GM04504 (cell line): ENCODE data around the gene DDX60.
A peak's percentile ranks its signal among the peaks of the same experiment; 100 is the strongest.
"Not testable (repeated sequence)": the region's sequence is repeated elsewhere in the genome, so short reads cannot be mapped to it uniquely, and the experiment has no call there.

Experiments
- DNase-seq: peaks from one replicate; pipeline ENCODE4 v3.0.0-alpha.2; 2012; ENCODE audit warnings: low read depth

Gene DDX60

DNA sequence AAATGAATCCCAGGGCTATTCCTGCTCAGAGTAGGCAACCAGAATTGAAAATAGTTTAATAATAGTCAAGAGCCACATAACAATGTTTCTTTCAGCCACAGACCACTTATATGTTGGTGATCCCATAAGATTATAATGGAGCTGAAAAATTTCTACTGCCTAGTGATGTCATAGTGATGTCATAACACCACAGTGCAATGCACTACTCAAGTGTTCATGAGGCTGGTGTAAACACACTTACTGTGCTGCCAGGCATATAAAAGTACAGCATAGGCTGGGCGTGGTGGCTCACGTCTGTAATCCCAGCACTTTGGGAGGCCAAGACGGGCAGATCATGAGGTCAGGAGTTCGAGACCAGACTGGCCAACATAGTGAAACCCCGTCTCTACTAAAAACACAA, 15.1 kb downstream of the DDX60 start:
- not testable (repeated sequence) for DNase-seq

GRCh38 chr4:168293386-168293975, 25.1 kb downstream of the DDX60 start:
- DNase-seq = no peak

DNA sequence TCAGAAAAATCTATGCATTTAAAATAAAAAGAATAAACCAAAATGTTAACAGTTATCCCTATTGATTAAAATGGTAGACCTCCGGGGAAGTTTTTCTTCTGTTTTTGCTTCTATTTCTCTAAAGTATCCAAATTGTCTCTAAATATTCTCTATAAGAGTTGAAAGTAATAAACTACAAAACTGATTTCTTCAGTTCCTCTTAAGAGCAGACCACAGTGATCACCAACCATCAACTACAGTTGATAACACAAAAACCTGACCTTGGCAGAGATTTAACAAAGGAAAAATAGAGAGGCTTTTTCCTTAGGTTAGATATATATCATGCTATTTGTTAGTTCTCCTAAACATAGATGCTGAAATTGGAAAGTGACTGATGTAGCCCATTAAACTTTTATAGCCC, 27.3 kb downstream of the DDX60 start:
- DNase-seq = no peak

DNA sequence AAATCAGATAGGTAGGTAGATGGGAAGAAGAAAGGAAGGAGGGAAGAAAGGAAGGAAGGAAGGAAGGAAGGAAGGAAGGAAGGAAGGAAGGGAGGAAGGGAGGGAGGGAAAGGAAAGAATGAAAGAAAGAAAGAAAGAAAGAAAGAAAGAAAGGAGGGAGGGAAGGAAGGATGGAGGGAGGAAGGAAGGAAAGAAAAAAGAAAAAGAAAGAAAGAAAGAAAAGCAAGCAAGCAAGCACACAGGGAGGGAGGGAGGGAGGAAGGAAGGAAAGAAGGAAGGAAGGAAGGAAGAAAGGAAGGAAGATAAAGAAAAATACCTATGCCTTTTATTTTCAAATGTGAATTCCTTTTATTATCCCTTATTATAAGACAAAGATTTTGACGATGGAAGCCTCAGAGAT, 32.7 kb downstream of the DDX60 start:
- not testable (repeated sequence) for DNase-seq

DNA sequence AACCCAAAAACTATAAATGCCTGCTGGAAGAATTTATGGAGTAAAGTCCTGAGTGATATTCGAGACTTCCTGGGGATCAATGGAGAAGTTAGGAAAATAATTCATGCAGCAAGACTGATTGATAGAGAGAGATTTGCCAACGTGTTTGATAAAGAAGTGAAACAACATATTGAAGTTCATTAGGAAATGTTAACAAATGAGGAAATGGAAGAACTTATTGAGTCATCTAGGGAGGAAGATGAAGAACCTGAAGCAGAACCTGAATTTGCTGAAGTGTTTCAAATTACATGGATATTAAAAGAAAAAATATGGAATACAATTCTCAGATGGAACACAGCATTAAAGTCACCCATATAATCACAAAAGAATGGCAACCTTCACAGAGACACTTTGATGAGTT, 39.0 kb downstream of the DDX60 start:
- no peak for DNase-seq

GRCh38 chr4:168275836-168276235, 42.7 kb downstream of the DDX60 start:
- no peak for DNase-seq

- DNase-seq = no peak
Observed at GRCh38 chr4:168274871-168275270, 43.7 kb downstream of the DDX60 start.

GRCh38 chr4:168273838-168274237, 44.7 kb downstream of the DDX60 start:
- DNase-seq = no peak

GRCh38 chr4:168272488-168272887, 46.1 kb downstream of the DDX60 start:
- DNase-seq = no peak

- no peak for DNase-seq
Observed at GRCh38 chr4:168269896-168270295, 48.7 kb downstream of the DDX60 start.

DNA sequence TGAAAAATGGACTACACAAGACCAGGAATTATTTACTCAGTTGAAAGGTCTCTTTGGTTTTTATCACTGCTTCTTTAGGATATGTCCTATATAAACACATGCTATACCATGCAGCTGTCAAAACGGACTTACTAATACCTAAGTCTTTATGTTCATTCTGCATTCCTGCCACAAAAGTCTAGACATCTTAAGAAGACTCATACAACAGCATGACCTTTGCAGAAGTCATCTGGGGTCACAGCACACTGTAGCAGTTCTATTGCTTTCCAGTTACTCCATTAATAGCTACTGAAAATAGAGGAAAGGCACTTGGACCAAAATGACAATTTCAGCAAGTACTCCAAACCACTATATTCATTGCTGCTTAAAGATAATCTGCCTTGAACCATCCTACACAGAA, 53.2 kb downstream of the DDX60 start:
- no peak for DNase-seq

GRCh38 chr4:168264903-168265302, 53.6 kb downstream of the DDX60 start:
- DNase-seq = no peak

- no peak for DNase-seq
Observed at GRCh38 chr4:168263039-168263438, 55.5 kb downstream of the DDX60 start.

DNA sequence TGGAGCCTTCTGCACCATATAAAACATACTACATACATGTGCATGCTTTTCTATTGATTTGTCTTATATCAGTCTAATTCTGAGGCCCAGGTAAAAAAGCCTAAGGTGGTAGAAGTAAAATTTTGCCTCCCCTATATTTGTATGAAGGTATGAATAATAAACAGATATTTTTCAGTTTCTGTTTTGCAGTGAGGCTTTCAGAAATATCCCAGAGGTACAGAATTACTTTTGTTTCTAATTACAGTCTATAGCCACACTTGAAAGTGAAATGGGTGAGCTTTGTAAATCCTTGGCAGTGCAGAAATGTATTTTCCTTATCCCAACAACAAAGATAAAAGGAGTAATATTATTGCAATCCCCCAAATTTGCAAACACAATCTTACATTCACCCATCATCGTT, 59.5 kb downstream of the DDX60 start:
- DNase-seq = no peak

- no peak for DNase-seq
Observed at GRCh38 chr4:168257768-168258167, 60.8 kb downstream of the DDX60 start.

GRCh38 chr4:168248176-168248710, 70.3 kb downstream of the DDX60 start:
- DNase-seq = peak; percentile 13

GRCh38 chr4:168247603-168248002, 70.9 kb downstream of the DDX60 start:
- DNase-seq = no peak

GRCh38 chr4:168241953-168242352, 76.6 kb downstream of the DDX60 start:
- no peak for DNase-seq

DNA sequence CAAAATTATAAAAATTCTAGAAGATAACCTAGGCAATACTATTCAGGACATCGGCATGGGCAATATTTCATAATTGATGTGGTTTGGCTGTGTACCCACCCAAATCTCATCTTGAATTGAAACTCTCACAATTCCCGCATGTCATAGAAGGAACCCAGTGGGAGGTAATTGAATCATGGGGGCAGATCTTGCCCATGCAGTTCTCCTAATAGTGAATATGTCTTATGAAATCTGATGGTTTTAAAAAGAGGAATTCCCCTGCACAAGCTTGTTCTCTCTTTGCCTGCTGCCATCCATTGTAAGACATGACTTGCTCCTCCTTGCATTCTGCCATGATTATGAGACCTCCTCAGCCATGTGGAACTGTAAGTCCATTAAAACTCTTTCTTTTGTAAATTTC, 77.7 kb downstream of the DDX60 start:
- DNase-seq = no peak

DNA sequence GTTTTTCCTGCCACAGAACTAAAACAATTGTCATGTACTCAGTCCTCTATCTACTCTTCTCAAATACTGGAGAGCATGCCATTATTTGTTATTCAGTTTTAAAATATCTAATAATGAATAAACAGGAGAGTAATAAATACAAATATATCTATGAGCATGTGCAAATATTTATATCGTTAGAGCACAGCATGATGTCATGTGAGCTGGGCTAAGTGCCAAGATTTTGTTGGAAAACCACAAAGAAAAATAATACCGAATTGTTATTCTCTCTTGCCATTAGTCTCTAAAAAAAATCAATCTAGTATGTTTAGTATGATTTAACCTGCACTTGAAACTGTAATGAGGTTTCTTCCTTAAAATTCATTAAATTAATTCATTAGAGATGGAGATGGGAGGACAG, 97.3 kb downstream of the DDX60 start:
- DNase-seq = peak; percentile 28

GRCh38 chr4:168220893-168221292, 97.7 kb downstream of the DDX60 start:
- DNase-seq = no peak

DNA sequence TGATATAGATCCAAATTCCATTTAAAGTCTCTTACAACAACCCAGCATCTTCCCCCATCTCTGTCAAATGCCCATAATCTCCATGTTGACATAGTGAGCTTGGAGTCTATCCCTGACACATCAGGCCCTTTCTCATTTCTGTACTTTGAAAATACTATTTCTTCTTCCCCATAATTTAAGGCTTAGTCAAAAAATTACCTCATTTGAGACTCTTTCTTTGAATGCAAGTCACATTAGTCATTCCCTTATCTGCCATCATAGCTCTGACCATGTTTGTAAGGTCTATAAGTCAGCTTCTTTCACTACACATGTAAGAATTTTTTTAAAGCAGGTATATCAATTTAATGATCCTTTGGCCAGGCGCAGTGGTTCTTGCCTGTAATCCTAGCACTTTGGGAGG, 99.9 kb downstream of the DDX60 start:
- DNase-seq = peak; percentile 21

DNA sequence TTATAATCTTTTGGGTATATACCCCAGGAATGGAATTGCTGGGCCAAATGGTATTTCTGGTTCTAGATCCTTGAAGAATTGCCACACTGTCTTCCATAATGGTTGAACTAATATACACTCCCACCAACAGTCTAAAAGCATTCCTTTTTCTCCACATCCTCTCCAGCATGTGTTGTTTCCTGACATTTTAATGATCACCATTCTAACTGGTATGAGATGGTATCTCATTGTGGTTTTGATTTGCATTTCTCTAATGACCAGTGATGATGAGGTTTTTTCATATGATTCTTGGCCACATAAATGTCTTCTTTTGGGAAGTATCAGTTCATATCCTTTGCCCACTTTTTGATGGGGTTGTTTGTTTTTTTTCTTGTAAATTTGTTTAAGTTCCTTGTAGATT, 105.0 kb downstream of the DDX60 start:
- DNase-seq = not testable (repeated sequence)

GRCh38 chr4:168212656-168213055, 105.9 kb downstream of the DDX60 start:
- no peak for DNase-seq
